ENCODE measurements around the gene ARID4B.

DNA sequence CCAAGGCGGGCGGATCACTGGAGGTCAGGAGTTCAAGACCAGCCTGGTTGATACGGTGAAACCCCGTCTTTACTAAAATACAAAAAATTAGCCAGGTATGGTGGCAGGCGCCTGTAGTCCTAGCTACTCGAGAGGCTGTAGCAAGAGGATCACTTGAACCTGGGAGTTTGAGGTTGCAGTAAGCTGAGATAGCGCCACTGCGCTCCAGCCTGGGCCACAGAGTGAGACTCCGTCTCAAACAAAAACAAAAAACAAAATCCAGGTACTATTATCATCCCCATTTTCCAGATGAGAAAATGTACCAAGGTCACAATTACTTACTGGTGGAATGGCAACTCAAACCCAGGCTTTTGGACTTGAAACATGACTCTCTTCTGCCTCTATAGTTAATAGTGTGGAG, 203.9 kb downstream of the ARID4B start:
- TF ChIP-seq, protein P1, sequence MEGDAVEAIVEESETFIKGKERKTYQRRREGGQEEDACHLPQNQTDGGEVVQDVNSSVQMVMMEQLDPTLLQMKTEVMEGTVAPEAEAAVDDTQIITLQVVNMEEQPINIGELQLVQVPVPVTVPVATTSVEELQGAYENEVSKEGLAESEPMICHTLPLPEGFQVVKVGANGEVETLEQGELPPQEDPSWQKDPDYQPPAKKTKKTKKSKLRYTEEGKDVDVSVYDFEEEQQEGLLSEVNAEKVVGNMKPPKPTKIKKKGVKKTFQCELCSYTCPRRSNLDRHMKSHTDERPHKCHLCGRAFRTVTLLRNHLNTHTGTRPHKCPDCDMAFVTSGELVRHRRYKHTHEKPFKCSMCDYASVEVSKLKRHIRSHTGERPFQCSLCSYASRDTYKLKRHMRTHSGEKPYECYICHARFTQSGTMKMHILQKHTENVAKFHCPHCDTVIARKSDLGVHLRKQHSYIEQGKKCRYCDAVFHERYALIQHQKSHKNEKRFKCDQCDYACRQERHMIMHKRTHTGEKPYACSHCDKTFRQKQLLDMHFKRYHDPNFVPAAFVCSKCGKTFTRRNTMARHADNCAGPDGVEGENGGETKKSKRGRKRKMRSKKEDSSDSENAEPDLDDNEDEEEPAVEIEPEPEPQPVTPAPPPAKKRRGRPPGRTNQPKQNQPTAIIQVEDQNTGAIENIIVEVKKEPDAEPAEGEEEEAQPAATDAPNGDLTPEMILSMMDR (IDR thresholded peaks at IDR 0.05; ENCODE audit: insufficient read depth, low read length, poor library complexity, severe bottlenecking), result no peak
- TF ChIP-seq EZH2phosphoT487 (conservative IDR thresholded peaks at IDR 0.05; ENCODE audit: low read length), result no peak
